B cell (primary cell): ENCODE measurements around the gene AGAP1. TPM values are rescaled to one million over a fixed set of nuclear protein-coding genes. Genes with fewer than 3 reads are reported as not detected.

Experiments
- ATAC-seq: fragments of 200-7000 bp; cut with Tn5 transposase; one replicate; pipeline ENCODE4 v1.10.0; 2021; ENCODE audit warnings: low read depth, mild to moderate bottlenecking, moderate number of reproducible peaks, moderate library complexity
- CTCF ChIA-PET: fragments of 350-600 bp; sonication (Branson Sonifier 250); formaldehyde crosslinking; loops from one replicate; lab custom pipeline; 2021; ENCODE audit warnings: antibody characterized with exemption, inconsistent platforms; lab: Charles Lee
- POLR2A ChIA-PET: fragments of 350-600 bp; sonication (Branson Sonifier 250); formaldehyde crosslinking; loops from one replicate; lab custom pipeline; 2021; ENCODE audit warnings: antibody characterized with exemption; lab: Charles Lee
- DNase-seq: peaks from one replicate; pipeline ENCODE4 v3.0.0; 2013
- H2AFZ ChIP-seq: 2 replicates; pipeline ENCODE4 v1.6.1; 2012; ENCODE audit warnings: mild to moderate bottlenecking, low read depth, low read length; ENCODE audit not compliant: insufficient read depth, poor library complexity, severe bottlenecking
- H3K27ac ChIP-seq, 2 donors: 1 replicate in 1 of 2; 2 replicates in 1 of 2; pipeline ENCODE4 v1.5.1; 2012 to 2013; ENCODE audit warnings: low read length in 2 of 2, mild to moderate bottlenecking in 2 of 2, moderate library complexity in 1 of 2
- H3K27me3 ChIP-seq, 4 experiments: fragments of 200-600 bp in 1 of 4; sonication (generic) in 1 of 4; replicated peaks in 1 of 4; 1 replicate in 2 of 4; 2 replicates in 2 of 4; pipeline versions ENCODE4 v1.6.1 to v1.7.0; 2013 to 2016; ENCODE audit warnings: low read length in 3 of 4, mild to moderate bottlenecking in 2 of 4, mixed read lengths in 1 of 4, moderate library complexity in 1 of 4; ENCODE audit not compliant: insufficient read depth in 4 of 4, control insufficient read depth in 3 of 4; ENCODE audit errors: control extremely low read depth in 1 of 4
- H3K36me3 ChIP-seq, 2 experiments: replicated peaks in 1 of 2; 1 replicate in 1 of 2; 2 replicates in 1 of 2; pipeline versions ENCODE4 v1.6.1 to v1.7.1; 2013; ENCODE audit warnings: low read length in 1 of 2; ENCODE audit not compliant: insufficient read depth in 2 of 2, control insufficient read depth in 1 of 2; ENCODE audit errors: control extremely low read depth in 1 of 2, extremely low read depth in 1 of 2
- H3K4me1 ChIP-seq, 2 donors: fragments of 200-600 bp in 1 of 2; sonication (generic) in 1 of 2; 1 replicate in 1 of 2; 2 replicates in 1 of 2; pipeline versions ENCODE4 v1.5.1 to v1.6.1; 2013 to 2017; ENCODE audit warnings: low read length in 2 of 2; ENCODE audit not compliant: control insufficient read depth in 2 of 2, insufficient read depth in 2 of 2
- H3K4me2 ChIP-seq: replicated peaks from 2 replicates; pipeline ENCODE3; 2012; ENCODE audit warnings: mild to moderate bottlenecking, low read depth, low read length; ENCODE audit not compliant: poor library complexity, severe bottlenecking
- H3K4me3 ChIP-seq, 5 experiments: fragments of 200-600 bp in 1 of 5; sonication (generic) in 1 of 5; 1 replicate in 3 of 5; 2 replicates in 2 of 5; pipeline versions ENCODE4 v1.5.1 to v1.7.0; 2011 to 2016; ENCODE audit warnings: low read length in 4 of 5, mild to moderate bottlenecking in 4 of 5, low read depth in 2 of 5, control low read depth in 1 of 5, moderate library complexity in 1 of 5; ENCODE audit not compliant: insufficient read depth in 1 of 5; ENCODE audit errors: control extremely low read depth in 1 of 5, extremely low read depth in 1 of 5
- H3K79me2 ChIP-seq: fragments of 200-600 bp; sonication (generic); one replicate; pipeline ENCODE4 v1.6.0; 2016; ENCODE audit warnings: low read length; ENCODE audit not compliant: control insufficient read depth, insufficient read depth
- H3K9ac ChIP-seq: fragments of 200-600 bp; sonication (generic); 2 replicates; pipeline ENCODE4 v1.6.1; 2017; ENCODE audit warnings: mild to moderate bottlenecking, low read length, moderate library complexity
- H3K9me3 ChIP-seq, 3 donors: one replicate each; pipeline versions ENCODE4 v1.6.1 to v1.7.1; 2013; ENCODE audit warnings: low read length in 2 of 3; ENCODE audit not compliant: control insufficient read depth in 2 of 3, insufficient read depth in 1 of 3; ENCODE audit errors: control extremely low read depth in 1 of 3
- H4K20me1 ChIP-seq: 2 replicates; pipeline ENCODE4 v1.6.0; 2012; ENCODE audit warnings: mild to moderate bottlenecking, low read length; ENCODE audit not compliant: insufficient read depth, control insufficient read depth, poor library complexity, severe bottlenecking
- H3K27ac Mint-ChIP-seq: one replicate; pipeline ENCODE4 v1.8.0; 2021; ENCODE audit warnings: mixed read lengths
- H3K27me3 Mint-ChIP-seq: one replicate; pipeline ENCODE4 v1.8.0; 2021; ENCODE audit warnings: mixed read lengths
- H3K4me1 Mint-ChIP-seq: one replicate; pipeline ENCODE4 v1.8.0; 2021; ENCODE audit warnings: mixed read lengths
- H3K4me3 Mint-ChIP-seq: one replicate; pipeline ENCODE4 v1.8.0; 2021; ENCODE audit warnings: mixed read lengths
- H3K9me3 Mint-ChIP-seq: one replicate; pipeline ENCODE4 v1.8.0; 2022; ENCODE audit warnings: mixed read lengths; ENCODE audit not compliant: insufficient read depth
- EZH2 ChIP-seq: IDR thresholded peaks from 2 replicates; pipeline ENCODE4 v1.6.1; 2012; ENCODE audit warnings: borderline replicate concordance, low read depth, mild to moderate bottlenecking, moderate library complexity, low read length; ENCODE audit not compliant: insufficient read depth, poor library complexity, severe bottlenecking
- WGBS: methylation state at CpG from one replicate; pipeline ENCODE4 v1.1.5; 2013; ENCODE audit warnings: missing lambda C conversion rate; ENCODE audit not compliant: insufficient coverage; 5-methylcytosine and 5-hydroxymethylcytosine counted together
- intact Hi-C: fragments of 100-400 bp; cut with micrococcal nuclease; formaldehyde crosslinking; loops from one replicate; pipeline ENCODE4 v1.10.0; 2022
- polyA plus RNA-seq: library from polyadenylated mRNA; depleted of rRNA; stranded (reverse); fragments of >200 nt; gene quantifications from 2 replicates; pipeline ENCODE4 v1.2.3, GENCODE V29; 2012
- total RNA-seq, 2 donors: library from RNA; stranded (reverse); fragments of 120-200 nt in 1 of 2; gene quantifications; 1 replicate in 1 of 2; 2 replicates in 1 of 2; pipeline versions ENCODE4 v1.2.3 to v1.2.4, GENCODE V29; 2013 to 2022
- TF ChIP-seq, protein P1 (sequence below): fragments of 200-600 bp; IDR thresholded peaks from one replicate; pipeline ENCODE4 v1.8.0; 2022; ENCODE audit warnings: antibody characterized with exemption, mild to moderate bottlenecking

The AGAP1 gene
- total and polyA plus RNA-seq, 2 donors (not counting 1 experiment from before 2014, with no cell fraction given), result 0.01 TPM; not detected in 1

DNA sequence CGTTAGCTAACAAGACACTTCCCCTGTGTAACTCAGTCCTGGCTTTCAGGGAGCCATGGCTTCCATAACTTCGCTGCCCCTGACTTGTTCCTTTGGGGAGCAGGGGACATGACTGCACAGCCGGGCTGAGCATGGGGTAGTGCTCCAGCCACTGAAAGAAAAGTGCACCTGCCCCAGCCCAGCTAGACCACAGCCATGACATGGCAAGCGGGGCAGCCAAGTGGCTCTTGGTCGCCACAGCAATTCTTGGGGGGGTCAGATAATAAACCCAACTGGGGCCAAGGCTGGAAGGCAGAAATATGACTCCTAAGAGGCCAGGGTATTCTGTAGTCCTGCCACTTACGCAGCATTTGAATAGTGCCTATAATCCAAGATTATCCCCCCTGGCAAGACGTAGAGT, 385.3 kb downstream of the AGAP1 start:
- H3K4me3 ChIP-seq, result no peak overlapping the region
- H2AFZ ChIP-seq, result no peak overlapping the region
- WGBS, result 89% methylated on average over 5 of the region's 7 CpGs
- Mint-ChIP-seq H3K4me3 (no peak overlapping the region), H3K9me3 (no peaks in the 10 kb centered on the region), H3K27ac (no peak overlapping the region), H3K4me1 (no peaks in the 10 kb centered on the region), H3K27me3 (no peaks in the 10 kb centered on the region)
- no peak overlapping the region for H3K4me2 ChIP-seq
- no peak overlapping the region for H3K27ac ChIP-seq
- peaks cover 0 to 9% (median 0%) of the 10 kb centered on the region in 3 donors for H3K9me3 ChIP-seq
- ATAC-seq (no peak), DNase-seq (no peak)
- no peak overlapping the region for H3K9ac ChIP-seq
- intact Hi-C loops, result no loop called here
- ChIA-PET POLR2A (no interaction called here), CTCF (no interaction called here)
- no peaks in the 10 kb centered on the region for H3K79me2 ChIP-seq
- H3K36me3 ChIP-seq, result no peaks in the 10 kb centered on the region
- no peak for TF ChIP-seq EZH2
- TF ChIP-seq, protein P1, sequence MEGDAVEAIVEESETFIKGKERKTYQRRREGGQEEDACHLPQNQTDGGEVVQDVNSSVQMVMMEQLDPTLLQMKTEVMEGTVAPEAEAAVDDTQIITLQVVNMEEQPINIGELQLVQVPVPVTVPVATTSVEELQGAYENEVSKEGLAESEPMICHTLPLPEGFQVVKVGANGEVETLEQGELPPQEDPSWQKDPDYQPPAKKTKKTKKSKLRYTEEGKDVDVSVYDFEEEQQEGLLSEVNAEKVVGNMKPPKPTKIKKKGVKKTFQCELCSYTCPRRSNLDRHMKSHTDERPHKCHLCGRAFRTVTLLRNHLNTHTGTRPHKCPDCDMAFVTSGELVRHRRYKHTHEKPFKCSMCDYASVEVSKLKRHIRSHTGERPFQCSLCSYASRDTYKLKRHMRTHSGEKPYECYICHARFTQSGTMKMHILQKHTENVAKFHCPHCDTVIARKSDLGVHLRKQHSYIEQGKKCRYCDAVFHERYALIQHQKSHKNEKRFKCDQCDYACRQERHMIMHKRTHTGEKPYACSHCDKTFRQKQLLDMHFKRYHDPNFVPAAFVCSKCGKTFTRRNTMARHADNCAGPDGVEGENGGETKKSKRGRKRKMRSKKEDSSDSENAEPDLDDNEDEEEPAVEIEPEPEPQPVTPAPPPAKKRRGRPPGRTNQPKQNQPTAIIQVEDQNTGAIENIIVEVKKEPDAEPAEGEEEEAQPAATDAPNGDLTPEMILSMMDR, result no peak
- no peaks in the 10 kb centered on the region for H3K27me3 ChIP-seq
- H4K20me1 ChIP-seq, result no peaks in the 10 kb centered on the region
- no peaks in the 10 kb centered on the region for H3K4me1 ChIP-seq

DNA sequence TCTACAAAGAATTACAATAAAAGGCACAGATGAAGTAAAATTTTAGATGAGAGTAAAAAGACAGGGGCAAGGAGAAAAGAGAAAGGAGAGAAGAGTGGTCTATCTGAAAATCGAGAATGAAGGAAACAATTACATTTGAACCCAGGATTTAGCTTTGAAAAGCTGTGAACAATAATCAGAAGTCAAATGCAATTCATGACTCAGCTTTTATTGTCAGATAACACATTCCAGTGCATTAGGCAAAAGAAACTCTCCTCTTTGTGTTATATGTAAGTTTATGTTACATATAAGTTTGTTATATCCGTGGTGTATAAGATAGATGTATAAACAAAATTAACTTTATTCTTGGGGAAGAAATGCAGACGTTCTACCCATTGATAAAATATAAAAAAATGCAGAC, 389.8 kb downstream of the AGAP1 start:
- ATAC-seq (no peak), DNase-seq (no peak)
- intact Hi-C loops, result no loop called here
- Histone ChIP-seq H4K20me1 (no peaks in the 10 kb centered on the region), H3K36me3 (no peaks in the 10 kb centered on the region), H3K4me3 (no peak overlapping the region), H3K79me2 (no peaks in the 10 kb centered on the region), H3K27me3 (no peaks in the 10 kb centered on the region), H3K27ac (no peak overlapping the region), H3K4me1 (no peaks in the 10 kb centered on the region), H2AFZ (no peak overlapping the region), H3K9me3 (peaks cover 0 to 9% (median 0%) of the 10 kb centered on the region in 3 donors), H3K9ac (no peak overlapping the region), H3K4me2 (no peak overlapping the region)
- no peak overlapping the region for H3K4me3 Mint-ChIP-seq
- ChIA-PET POLR2A (no interaction called here), CTCF (no interaction called here)
- no peaks in the 10 kb centered on the region for H3K27me3 Mint-ChIP-seq
- no peak overlapping the region for H3K27ac Mint-ChIP-seq
- no CpG with 5 or more reads among the region's 3 CpGs for WGBS
- peaks cover 3% of the 10 kb centered on the region for H3K9me3 Mint-ChIP-seq
- TF ChIP-seq, protein P1, result no peak
- TF ChIP-seq EZH2, result no peak
- no peaks in the 10 kb centered on the region for H3K4me1 Mint-ChIP-seq
